Activated T-cell treated with anti-CD3 and anti-CD28 coated beads for 4 hours (primary cell): Measurements from ENCODE around the gene CTBP2.
"Not testable (repeated sequence)": the region's sequence is repeated elsewhere in the genome, so short reads cannot be mapped to it uniquely, and the experiment has no call there.

Experiments used
- DNase-seq: peaks from one replicate; pipeline ENCODE4 v3.0.0-alpha.2; 2020

The CTBP2 gene

GRCh38 chr10:125082881-125083575, 77.3 kb downstream of the CTBP2 start:
- no peak for DNase-seq

GRCh38 chr10:125082471-125082870, 77.9 kb downstream of the CTBP2 start:
- not testable (repeated sequence) for DNase-seq

GRCh38 chr10:125081931-125082330, 78.4 kb downstream of the CTBP2 start:
- no peak for DNase-seq

GRCh38 chr10:125080984-125081383, 79.4 kb downstream of the CTBP2 start:
- no peak for DNase-seq

GRCh38 chr10:125080296-125080695, 80.1 kb downstream of the CTBP2 start:
- DNase-seq = no peak

GRCh38 chr10:125079091-125079600, 81.2 kb downstream of the CTBP2 start:
- DNase-seq = no peak

- DNase-seq = no peak
Observed at GRCh38 chr10:125076891-125077541, 83.3 kb downstream of the CTBP2 start.

GRCh38 chr10:125076121-125076825, 84.1 kb downstream of the CTBP2 start:
- DNase-seq = no peak

GRCh38 chr10:125073996-125074395, 86.4 kb downstream of the CTBP2 start:
- DNase-seq = no peak

- no peak for DNase-seq
Observed at GRCh38 chr10:125072794-125073193, 87.6 kb downstream of the CTBP2 start.

GRCh38 chr10:125071008-125071407, 89.4 kb downstream of the CTBP2 start:
- no peak for DNase-seq

GRCh38 chr10:125068406-125068805, 92.0 kb downstream of the CTBP2 start:
- no peak for DNase-seq

- DNase-seq = no peak
Observed at GRCh38 chr10:125067764-125068163, 92.6 kb downstream of the CTBP2 start.

- no peak for DNase-seq
Observed at GRCh38 chr10:125066764-125067450, 93.5 kb downstream of the CTBP2 start.

- DNase-seq = no peak
Observed at GRCh38 chr10:125064681-125065492, 95.5 kb downstream of the CTBP2 start.

- no peak for DNase-seq
Observed at GRCh38 chr10:125063256-125063925, 97.0 kb downstream of the CTBP2 start.

GRCh38 chr10:125062914-125063230, 97.5 kb downstream of the CTBP2 start:
- no peak for DNase-seq

GRCh38 chr10:125062227-125062913, 98.0 kb downstream of the CTBP2 start:
- no peak for DNase-seq

GRCh38 chr10:125061557-125062226, 98.7 kb downstream of the CTBP2 start:
- DNase-seq = no peak

- DNase-seq = peak; percentile 6
Observed at GRCh38 chr10:125060826-125061556, 99.4 kb downstream of the CTBP2 start.
